ENCODE results near the gene EARS2.

DNA sequence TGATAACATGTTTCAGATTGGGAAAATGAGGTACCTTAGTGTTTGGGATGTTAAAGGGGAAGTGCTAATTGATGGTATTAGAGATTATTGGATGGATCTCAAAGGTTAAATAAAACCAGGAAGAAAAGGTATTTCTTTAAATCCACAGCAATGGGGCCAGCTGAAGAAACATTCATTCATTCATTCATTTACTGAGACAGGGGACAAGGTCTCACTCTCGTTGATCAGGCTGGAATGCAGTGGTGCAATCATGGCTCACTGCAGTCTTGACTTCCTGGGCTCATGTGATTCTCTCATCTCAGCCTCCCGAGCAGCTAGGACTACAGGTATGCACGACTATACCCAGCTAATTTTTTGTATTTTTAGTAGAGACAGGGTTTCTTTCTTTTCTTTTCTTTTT, 19.8 kb downstream of the EARS2 start:
- no peak for TF ChIP-seq POLR2AphosphoS5 (IDR thresholded peaks at IDR 0.05)
- TF ChIP-seq POLR2A (IDR thresholded peaks at IDR 0.05), result no peak
